Stomach (tissue), 4 donors: ENCODE data around the gene BACE2.

ENCODE experiments used
- POLR2AphosphoS5 ChIP-seq, 3 donors: sonication (generic); formaldehyde crosslinking; IDR thresholded peaks; one replicate each; pipeline ENCODE4 v1.6.1; 2016; ENCODE audit warnings: antibody characterized with exemption in 3 of 3
- TF ChIP-seq, protein P1 (sequence below), 7 experiments: fragments of 450-650 bp in 4 of 7; fragments of 200-600 bp in 3 of 7; sonication (generic) in 3 of 7; IDR thresholded peaks; one replicate each; pipeline ENCODE4 v1.5.1; 2016 to 2019; ENCODE audit warnings: antibody characterized with exemption in 7 of 7, control low read depth in 2 of 7, mild to moderate bottlenecking in 1 of 7

DNA sequence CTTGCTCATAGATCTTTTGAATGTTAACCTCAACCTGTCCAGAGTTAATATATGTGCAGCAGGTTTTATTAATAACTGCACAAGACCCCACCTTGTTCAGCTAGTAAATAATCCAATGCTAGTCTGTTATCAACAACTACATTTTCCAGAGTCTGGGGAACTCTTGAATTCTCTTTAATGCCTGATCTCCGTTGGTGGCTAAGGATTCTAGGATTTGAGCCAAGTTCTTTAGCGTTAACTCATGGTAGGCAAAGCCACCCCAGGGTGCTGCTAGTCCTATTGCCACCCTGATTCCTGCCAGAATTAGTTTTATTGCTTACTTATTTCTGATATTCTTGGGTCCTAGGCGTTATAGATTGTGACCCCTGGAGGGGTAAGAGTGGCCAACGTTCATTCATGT, 12.8 kb downstream of the BACE2 start:
- TF ChIP-seq, protein P1, sequence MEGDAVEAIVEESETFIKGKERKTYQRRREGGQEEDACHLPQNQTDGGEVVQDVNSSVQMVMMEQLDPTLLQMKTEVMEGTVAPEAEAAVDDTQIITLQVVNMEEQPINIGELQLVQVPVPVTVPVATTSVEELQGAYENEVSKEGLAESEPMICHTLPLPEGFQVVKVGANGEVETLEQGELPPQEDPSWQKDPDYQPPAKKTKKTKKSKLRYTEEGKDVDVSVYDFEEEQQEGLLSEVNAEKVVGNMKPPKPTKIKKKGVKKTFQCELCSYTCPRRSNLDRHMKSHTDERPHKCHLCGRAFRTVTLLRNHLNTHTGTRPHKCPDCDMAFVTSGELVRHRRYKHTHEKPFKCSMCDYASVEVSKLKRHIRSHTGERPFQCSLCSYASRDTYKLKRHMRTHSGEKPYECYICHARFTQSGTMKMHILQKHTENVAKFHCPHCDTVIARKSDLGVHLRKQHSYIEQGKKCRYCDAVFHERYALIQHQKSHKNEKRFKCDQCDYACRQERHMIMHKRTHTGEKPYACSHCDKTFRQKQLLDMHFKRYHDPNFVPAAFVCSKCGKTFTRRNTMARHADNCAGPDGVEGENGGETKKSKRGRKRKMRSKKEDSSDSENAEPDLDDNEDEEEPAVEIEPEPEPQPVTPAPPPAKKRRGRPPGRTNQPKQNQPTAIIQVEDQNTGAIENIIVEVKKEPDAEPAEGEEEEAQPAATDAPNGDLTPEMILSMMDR (IDR thresholded peaks at IDR 0.05): no peak
- TF ChIP-seq POLR2AphosphoS5 (IDR thresholded peaks at IDR 0.05): no peak
